Ovary (tissue), 3 donors: ENCODE results near the gene NKX1-1.

Source experiments
- EP300 ChIP-seq: sonication (generic); formaldehyde crosslinking; IDR thresholded peaks from one replicate; pipeline ENCODE4 v1.6.1; 2017; ENCODE audit warnings: antibody characterized with exemption
- POLR2A ChIP-seq: fragments of 450-650 bp; IDR thresholded peaks from one replicate; pipeline ENCODE4 v1.6.1; 2017; ENCODE audit warnings: antibody characterized with exemption, mild to moderate bottlenecking, moderate library complexity
- TF ChIP-seq, protein P1 (sequence below), 3 donors: fragments of 450-650 bp in 2 of 3; fragments of 200-600 bp in 1 of 3; IDR thresholded peaks; one replicate each; pipeline versions ENCODE4 v1.5.1 to v1.8.0; 2016 to 2022; ENCODE audit warnings: antibody characterized with exemption in 3 of 3, mild to moderate bottlenecking in 1 of 3
- donor health status: DM: no; HTN: no; CAD: no.

DNA sequence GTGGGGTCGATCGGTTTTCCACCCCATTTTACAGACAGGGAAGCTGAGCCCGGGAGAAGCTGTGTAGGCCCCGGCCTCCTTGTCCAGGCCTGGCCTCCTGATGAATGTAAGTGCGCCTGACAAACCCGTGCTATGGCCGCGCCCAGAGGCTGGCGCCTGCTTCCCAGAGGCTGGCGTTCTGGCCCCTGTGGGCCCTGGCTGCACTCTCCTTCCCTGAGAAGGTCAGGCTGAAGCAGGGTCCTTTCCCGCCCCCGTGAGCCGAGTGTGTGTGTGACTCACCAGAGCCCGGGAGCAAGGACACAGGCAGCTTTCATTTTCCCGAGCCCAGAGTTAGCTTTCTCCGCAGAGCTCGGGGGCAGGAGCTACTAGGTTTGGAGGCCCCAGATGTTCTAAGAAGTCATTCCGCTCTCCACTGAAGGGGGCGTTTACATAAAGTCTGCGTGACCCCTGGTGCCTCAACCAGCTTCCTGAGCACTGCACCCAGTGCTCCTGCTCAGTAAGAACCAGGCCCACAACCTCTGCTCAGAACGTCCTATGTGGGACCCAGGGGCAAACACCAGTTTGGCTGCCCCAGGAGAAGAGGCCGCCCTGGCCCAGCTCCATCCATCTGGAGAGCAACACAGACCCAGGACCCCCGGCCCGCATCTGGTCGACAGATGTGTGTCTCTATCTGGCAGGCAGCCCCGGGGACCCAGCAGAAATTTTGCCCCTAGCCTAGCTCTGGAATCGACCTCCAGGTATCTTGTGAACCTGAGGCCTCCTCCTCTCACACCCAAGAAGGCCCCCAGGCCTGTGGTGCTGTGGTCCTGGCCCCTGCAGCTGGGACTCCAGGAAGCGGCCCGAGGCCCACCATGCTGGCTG is 45.6 kb downstream of the NKX1-1 start:
- TF ChIP-seq, protein P1, sequence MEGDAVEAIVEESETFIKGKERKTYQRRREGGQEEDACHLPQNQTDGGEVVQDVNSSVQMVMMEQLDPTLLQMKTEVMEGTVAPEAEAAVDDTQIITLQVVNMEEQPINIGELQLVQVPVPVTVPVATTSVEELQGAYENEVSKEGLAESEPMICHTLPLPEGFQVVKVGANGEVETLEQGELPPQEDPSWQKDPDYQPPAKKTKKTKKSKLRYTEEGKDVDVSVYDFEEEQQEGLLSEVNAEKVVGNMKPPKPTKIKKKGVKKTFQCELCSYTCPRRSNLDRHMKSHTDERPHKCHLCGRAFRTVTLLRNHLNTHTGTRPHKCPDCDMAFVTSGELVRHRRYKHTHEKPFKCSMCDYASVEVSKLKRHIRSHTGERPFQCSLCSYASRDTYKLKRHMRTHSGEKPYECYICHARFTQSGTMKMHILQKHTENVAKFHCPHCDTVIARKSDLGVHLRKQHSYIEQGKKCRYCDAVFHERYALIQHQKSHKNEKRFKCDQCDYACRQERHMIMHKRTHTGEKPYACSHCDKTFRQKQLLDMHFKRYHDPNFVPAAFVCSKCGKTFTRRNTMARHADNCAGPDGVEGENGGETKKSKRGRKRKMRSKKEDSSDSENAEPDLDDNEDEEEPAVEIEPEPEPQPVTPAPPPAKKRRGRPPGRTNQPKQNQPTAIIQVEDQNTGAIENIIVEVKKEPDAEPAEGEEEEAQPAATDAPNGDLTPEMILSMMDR (IDR thresholded peaks at IDR 0.05), result no peak
- no peak for TF ChIP-seq POLR2A
- no peak for TF ChIP-seq EP300
